K562 (cell line): Measurements from ENCODE around the gene FBXW7. TPM values are rescaled to one million over a fixed set of nuclear protein-coding genes. Genes with fewer than 3 reads are reported as not detected.
A peak's percentile ranks its signal among the peaks of the same experiment; 100 is the strongest.

Experiments used
- ELF1 ChIP-seq: fragments of 200-800 bp; sonication (Bioruptor generic); IDR thresholded peaks from 2 replicates; pipeline ENCODE4 v1.6.1; 2016; ENCODE audit warnings: missing genetic modification characterization, missing compliant biosample characterization
- FOXM1 ChIP-seq, 2 experiments: fragments of 450-650 bp in 1 of 2; sonication (generic) in 1 of 2; formaldehyde crosslinking in 1 of 2; IDR thresholded peaks; 2 replicates each; pipeline versions ENCODE4 v1.6.1 to v1.9.0; 2017 to 2022; ENCODE audit warnings: low read depth in 2 of 2, mild to moderate bottlenecking in 2 of 2, missing genetic modification reagents in 1 of 2, moderate library complexity in 1 of 2
- HCFC1 ChIP-seq: IDR thresholded peaks from 2 replicates; pipeline ENCODE4 v1.6.1; 2012; ENCODE audit warnings: low read depth, low read length, improper control_type of control experiment
- KLF13 ChIP-seq: fragments of 450-650 bp; IDR thresholded peaks from 2 replicates; pipeline ENCODE4 v1.6.1; 2016; ENCODE audit warnings: missing genetic modification characterization, low read depth, mild to moderate bottlenecking, missing compliant biosample characterization, moderate library complexity, borderline replicate concordance
- MAFK ChIP-seq: IDR thresholded peaks from 2 replicates; pipeline ENCODE4 v1.6.1; 2011; ENCODE audit warnings: low read length, improper control_type of control experiment
- MAZ ChIP-seq, 2 experiments: fragments of 450-650 bp in 1 of 2; sonication (generic) in 1 of 2; formaldehyde crosslinking; IDR thresholded peaks in 1 of 2; conservative IDR thresholded peaks in 1 of 2; 2 replicates each; pipeline versions ENCODE4 v1.4.0 to v1.5.0; 2020; ENCODE audit warnings: mild to moderate bottlenecking in 1 of 2, missing genetic modification reagents in 1 of 2
- NR2C1 ChIP-seq, 2 experiments: fragments of 450-650 bp; IDR thresholded peaks; 2 replicates each; pipeline ENCODE4 v1.6.1; 2017; ENCODE audit warnings: mild to moderate bottlenecking in 2 of 2, antibody characterized with exemption in 1 of 2, inconsistent platforms in 1 of 2, missing compliant biosample characterization in 1 of 2, missing genetic modification characterization in 1 of 2
- NR2F6 ChIP-seq: fragments of 450-650 bp; formaldehyde crosslinking; IDR thresholded peaks from 2 replicates; pipeline ENCODE4 v1.4.0; 2020; ENCODE audit warnings: mild to moderate bottlenecking
- RB1 ChIP-seq: fragments of 450-650 bp; IDR thresholded peaks from 2 replicates; pipeline ENCODE4 v1.6.1; 2017; ENCODE audit warnings: low read depth, mild to moderate bottlenecking
- SAP30 ChIP-seq: fragments of 200-600 bp; sonication (generic); IDR thresholded peaks from 2 replicates; pipeline ENCODE4 v1.6.1; 2012; ENCODE audit warnings: borderline replicate concordance, low read depth, mild to moderate bottlenecking, moderate library complexity, low read length, control low read depth, inconsistent platforms; ENCODE audit not compliant: insufficient read depth, poor library complexity, severe bottlenecking
- SRSF3 ChIP-seq: fragments of 200-400 bp; formaldehyde crosslinking; IDR thresholded peaks from 2 replicates; pipeline ENCODE4 v1.6.1; 2016; ENCODE audit warnings: mild to moderate bottlenecking, low read length, moderate library complexity; ENCODE audit not compliant: insufficient read depth
- polyA plus RNA-seq, 8 experiments: library from polyadenylated mRNA; depleted of rRNA in 4 of 8; stranded (reverse) in 5 of 8; unstranded in 3 of 8; fragments of >200 nt; fragmentation: Nextera tagmentation in 2 of 8; fragmentation: Illumina TruSeq in 1 of 8; extraction: Ambion mirVana in 2 of 8; extraction: Trizol in 1 of 8; gene quantifications; 2 replicates each; pipeline versions ENCODE4 v1.2.1 to v1.2.3, GENCODE V29; 2011 to 2014; ENCODE audit warnings: inconsistent platforms in 1 of 8, missing spikeins in 1 of 8
- total RNA-seq, 7 experiments: library from RNA; depleted of rRNA in 6 of 7; stranded (reverse); fragments of >200 nt in 6 of 7; fragmentation: Illumina TruSeq in 2 of 7; extraction: Trizol in 2 of 7; gene quantifications; 2 replicates each; pipeline versions ENCODE4 v1.2.1 to v1.2.3, GENCODE V29; 2011 to 2021; ENCODE audit warnings: low replicate concordance in 1 of 7
- TF ChIP-seq, protein P1 (sequence below): IDR thresholded peaks from 2 replicates; pipeline ENCODE4 v1.6.1; 2014; ENCODE audit warnings: antibody characterized with exemption
- TF ChIP-seq, protein P2 (sequence below): fragments of 250-450 bp; sonication (Bioruptor Pico); IDR thresholded peaks from 2 replicates; pipeline ENCODE4 v1.5.0; 2020; ENCODE audit warnings: mild to moderate bottlenecking
- TF ChIP-seq, protein P3 (sequence below), 2 experiments: fragments of 450-650 bp in 1 of 2; sonication (generic) in 1 of 2; formaldehyde crosslinking in 1 of 2; IDR thresholded peaks in 1 of 2; conservative IDR thresholded peaks in 1 of 2; 2 replicates each; pipeline versions ENCODE4 v1.6.1 to v1.8.1; 2016 to 2023; ENCODE audit warnings: mild to moderate bottlenecking in 2 of 2, moderate library complexity in 2 of 2, inconsistent platforms in 1 of 2, missing genetic modification reagents in 1 of 2
- TF ChIP-seq, protein P4 (sequence below): sonication (generic); formaldehyde crosslinking; IDR thresholded peaks from 2 replicates; pipeline ENCODE4 v1.9.0; 2022; ENCODE audit warnings: mild to moderate bottlenecking, missing genetic modification reagents
- TF ChIP-seq, protein P5 (sequence below), 2 experiments: fragments of 200-800 bp in 1 of 2; sonication (Bioruptor generic) in 1 of 2; sonication (generic) in 1 of 2; formaldehyde crosslinking in 1 of 2; IDR thresholded peaks in 1 of 2; conservative IDR thresholded peaks in 1 of 2; 2 replicates each; pipeline versions ENCODE4 v1.5.0 to v1.6.1; 2016 to 2020; ENCODE audit warnings: missing compliant biosample characterization in 1 of 2, missing genetic modification characterization in 1 of 2, missing genetic modification reagents in 1 of 2
- TF ChIP-seq, protein P6 (sequence below): fragments of 450-650 bp; IDR thresholded peaks from 2 replicates; pipeline ENCODE4 v1.6.1; 2017; ENCODE audit warnings: mild to moderate bottlenecking, moderate library complexity

FBXW7 gene
- total and polyA plus RNA-seq, 9 of the 15 experiments (the other 6 are each of a cell fraction or from before 2014, with no cell fraction given), result 6.8 to 44.2 (median 16.4) TPM

DNA sequence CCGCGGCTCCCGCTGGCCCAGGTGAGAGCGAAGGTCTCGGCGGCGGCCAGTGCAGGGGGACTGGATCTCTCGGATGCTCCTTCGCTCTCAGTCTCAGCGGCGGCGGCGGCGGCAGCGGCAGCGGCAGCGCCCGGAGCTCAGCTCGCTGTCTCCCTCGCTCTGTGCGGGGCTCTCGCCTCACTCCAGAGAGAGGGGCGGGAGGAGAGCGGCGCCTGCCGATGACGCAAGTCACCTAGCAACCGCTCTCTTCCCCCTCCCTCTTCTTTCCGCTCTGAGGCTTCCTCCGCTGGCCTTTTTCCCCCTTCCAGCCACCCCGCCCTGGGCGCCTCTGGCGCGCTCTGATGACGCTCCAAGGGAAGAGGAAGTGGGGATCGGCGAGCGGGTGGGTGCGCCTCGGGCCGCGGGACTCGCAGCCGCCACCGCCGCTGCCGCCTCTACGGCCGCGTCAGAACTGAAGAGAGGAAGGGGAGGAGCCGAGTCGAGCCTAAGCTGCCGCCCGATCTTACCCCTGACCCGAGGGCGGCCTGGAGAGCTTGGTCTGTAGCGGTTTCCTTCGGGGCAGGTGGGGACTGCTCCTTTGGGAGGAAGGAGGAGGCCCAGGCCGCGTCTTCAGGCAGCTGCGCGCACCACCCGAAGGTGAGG, at the start of gene FBXW7 (continued):
- TF ChIP-seq, protein P1, sequence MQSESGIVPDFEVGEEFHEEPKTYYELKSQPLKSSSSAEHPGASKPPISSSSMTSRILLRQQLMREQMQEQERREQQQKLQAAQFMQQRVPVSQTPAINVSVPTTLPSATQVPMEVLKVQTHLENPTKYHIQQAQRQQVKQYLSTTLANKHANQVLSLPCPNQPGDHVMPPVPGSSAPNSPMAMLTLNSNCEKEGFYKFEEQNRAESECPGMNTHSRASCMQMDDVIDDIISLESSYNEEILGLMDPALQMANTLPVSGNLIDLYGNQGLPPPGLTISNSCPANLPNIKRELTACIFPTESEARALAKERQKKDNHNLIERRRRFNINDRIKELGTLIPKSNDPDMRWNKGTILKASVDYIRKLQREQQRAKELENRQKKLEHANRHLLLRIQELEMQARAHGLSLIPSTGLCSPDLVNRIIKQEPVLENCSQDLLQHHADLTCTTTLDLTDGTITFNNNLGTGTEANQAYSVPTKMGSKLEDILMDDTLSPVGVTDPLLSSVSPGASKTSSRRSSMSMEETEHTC, result 0 out of 2 replicates have a peak, but pooled peaks have one; percentile 48
- TF ChIP-seq, protein P2, sequence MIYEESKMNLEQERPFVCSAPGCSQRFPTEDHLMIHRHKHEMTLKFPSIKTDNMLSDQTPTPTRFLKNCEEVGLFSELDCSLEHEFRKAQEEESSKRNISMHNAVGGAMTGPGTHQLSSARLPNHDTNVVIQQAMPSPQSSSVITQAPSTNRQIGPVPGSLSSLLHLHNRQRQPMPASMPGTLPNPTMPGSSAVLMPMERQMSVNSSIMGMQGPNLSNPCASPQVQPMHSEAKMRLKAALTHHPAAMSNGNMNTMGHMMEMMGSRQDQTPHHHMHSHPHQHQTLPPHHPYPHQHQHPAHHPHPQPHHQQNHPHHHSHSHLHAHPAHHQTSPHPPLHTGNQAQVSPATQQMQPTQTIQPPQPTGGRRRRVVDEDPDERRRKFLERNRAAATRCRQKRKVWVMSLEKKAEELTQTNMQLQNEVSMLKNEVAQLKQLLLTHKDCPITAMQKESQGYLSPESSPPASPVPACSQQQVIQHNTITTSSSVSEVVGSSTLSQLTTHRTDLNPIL, result no peak
- TF ChIP-seq HCFC1 (peak; percentile 84), MAZ (CRISPR knock-in tag; conservative IDR thresholded peaks at IDR 0.05 in 1 of 2, IDR thresholded peaks at IDR 0.05 in 1 of 2) (peak; percentile 100), NR2C1 (IDR thresholded peaks at IDR 0.05) (peak; percentile 74), NR2C1 (tag; IDR thresholded peaks at IDR 0.05) (peak; percentile 66), KLF13 (tag) (no peak), SRSF3 (no peak), FOXM1 (IDR thresholded peaks at IDR 0.05; ENCODE audit: low read depth) (no peak), FOXM1 (CRISPR knock-in tag; IDR thresholded peaks at IDR 0.05; ENCODE audit: low read depth) (no peak), SAP30 (no peak), ELF1 (tag) (peak; percentile 98), RB1 (peak; percentile 78; the same call in 1 of the 2 replicates), MAFK (no peak), NR2F6 (no peak)
- TF ChIP-seq, protein P3, sequence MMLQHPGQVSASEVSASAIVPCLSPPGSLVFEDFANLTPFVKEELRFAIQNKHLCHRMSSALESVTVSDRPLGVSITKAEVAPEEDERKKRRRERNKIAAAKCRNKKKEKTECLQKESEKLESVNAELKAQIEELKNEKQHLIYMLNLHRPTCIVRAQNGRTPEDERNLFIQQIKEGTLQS (IDR thresholded peaks at IDR 0.05), result peak; percentile 93
- TF ChIP-seq, protein P3 (CRISPR knock-in tag; conservative IDR thresholded peaks at IDR 0.05), result peak; percentile 37; the same call in 1 of the 2 replicates
- TF ChIP-seq, protein P4, sequence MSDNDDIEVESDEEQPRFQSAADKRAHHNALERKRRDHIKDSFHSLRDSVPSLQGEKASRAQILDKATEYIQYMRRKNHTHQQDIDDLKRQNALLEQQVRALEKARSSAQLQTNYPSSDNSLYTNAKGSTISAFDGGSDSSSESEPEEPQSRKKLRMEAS (CRISPR knock-in tag), result no peak
- TF ChIP-seq, protein P5, sequence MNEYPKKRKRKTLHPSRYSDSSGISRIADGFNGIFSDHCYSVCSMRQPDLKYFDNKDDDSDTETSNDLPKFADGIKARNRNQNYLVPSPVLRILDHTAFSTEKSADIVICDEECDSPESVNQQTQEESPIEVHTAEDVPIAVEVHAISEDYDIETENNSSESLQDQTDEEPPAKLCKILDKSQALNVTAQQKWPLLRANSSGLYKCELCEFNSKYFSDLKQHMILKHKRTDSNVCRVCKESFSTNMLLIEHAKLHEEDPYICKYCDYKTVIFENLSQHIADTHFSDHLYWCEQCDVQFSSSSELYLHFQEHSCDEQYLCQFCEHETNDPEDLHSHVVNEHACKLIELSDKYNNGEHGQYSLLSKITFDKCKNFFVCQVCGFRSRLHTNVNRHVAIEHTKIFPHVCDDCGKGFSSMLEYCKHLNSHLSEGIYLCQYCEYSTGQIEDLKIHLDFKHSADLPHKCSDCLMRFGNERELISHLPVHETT (CRISPR knock-in tag; conservative IDR thresholded peaks at IDR 0.05 in 1 of 2, IDR thresholded peaks at IDR 0.05 in 1 of 2), result peak in 1 of 2 experiments; percentile 86; a peak in 1 of 4 replicates
- TF ChIP-seq, protein P6, sequence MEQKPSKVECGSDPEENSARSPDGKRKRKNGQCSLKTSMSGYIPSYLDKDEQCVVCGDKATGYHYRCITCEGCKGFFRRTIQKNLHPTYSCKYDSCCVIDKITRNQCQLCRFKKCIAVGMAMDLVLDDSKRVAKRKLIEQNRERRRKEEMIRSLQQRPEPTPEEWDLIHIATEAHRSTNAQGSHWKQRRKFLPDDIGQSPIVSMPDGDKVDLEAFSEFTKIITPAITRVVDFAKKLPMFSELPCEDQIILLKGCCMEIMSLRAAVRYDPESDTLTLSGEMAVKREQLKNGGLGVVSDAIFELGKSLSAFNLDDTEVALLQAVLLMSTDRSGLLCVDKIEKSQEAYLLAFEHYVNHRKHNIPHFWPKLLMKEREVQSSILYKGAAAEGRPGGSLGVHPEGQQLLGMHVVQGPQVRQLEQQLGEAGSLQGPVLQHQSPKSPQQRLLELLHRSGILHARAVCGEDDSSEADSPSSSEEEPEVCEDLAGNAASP, result no peak
